Measurements from ENCODE around the gene PAXX. TPM values are rescaled to one million over a fixed set of nuclear protein-coding genes. Genes with fewer than 3 reads are reported as not detected.

The PAXX gene
- total and polyA plus RNA-seq, 8 donors: 11.9 to 206 (median 92.0) TPM

DNA sequence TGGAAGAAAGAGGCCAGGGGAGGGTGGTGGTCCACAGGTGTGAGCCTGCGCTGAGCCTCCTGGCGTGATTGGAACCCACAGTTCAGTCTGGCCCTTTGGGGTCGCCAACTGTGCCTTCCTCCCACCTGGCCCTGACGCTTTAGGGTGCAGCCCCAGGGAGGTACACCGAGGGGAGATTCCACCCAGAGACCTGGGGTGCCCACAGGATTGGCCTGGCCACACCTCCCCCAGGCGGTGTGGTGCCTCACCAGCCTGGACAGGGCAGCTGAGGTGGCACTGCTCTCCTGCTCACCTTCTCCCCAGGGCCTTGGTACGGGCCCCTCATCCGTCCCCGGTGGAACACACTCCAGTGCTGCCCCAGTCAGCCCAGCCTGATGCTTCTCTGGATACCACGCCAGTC lies 5.1 kb downstream of the PAXX start:
- H3K9me3 ChIP-seq: no peaks in the 10 kb centered on the region
- intact Hi-C loops (cut with DNase I; ENCODE audit: low total_unique reads): no loop called here
- TF ChIP-seq, protein P1, sequence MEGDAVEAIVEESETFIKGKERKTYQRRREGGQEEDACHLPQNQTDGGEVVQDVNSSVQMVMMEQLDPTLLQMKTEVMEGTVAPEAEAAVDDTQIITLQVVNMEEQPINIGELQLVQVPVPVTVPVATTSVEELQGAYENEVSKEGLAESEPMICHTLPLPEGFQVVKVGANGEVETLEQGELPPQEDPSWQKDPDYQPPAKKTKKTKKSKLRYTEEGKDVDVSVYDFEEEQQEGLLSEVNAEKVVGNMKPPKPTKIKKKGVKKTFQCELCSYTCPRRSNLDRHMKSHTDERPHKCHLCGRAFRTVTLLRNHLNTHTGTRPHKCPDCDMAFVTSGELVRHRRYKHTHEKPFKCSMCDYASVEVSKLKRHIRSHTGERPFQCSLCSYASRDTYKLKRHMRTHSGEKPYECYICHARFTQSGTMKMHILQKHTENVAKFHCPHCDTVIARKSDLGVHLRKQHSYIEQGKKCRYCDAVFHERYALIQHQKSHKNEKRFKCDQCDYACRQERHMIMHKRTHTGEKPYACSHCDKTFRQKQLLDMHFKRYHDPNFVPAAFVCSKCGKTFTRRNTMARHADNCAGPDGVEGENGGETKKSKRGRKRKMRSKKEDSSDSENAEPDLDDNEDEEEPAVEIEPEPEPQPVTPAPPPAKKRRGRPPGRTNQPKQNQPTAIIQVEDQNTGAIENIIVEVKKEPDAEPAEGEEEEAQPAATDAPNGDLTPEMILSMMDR (IDR thresholded peaks at IDR 0.05): no peak
- no peak for TF ChIP-seq EP300 (IDR thresholded peaks at IDR 0.05)
- TF ChIP-seq POLR2A (IDR thresholded peaks at IDR 0.05): no peak
- TF ChIP-seq POLR2AphosphoS5 (IDR thresholded peaks at IDR 0.05): no peak
- peaks cover 0 to 44% (median 0%) of the 10 kb centered on the region in 3 donors for H3K27me3 ChIP-seq
- H3K27ac ChIP-seq: peak overlapping the region; percentile 9 to 74 (median 72)
- H3K36me3 ChIP-seq: peaks cover 0 to 15% (median 11%) of the 10 kb centered on the region in 4 donors
- peaks cover 44 to 86% (median 58%) of the 10 kb centered on the region in 4 donors for H3K4me1 ChIP-seq
- H3K4me3 ChIP-seq: peak overlapping the region in 3 of 4 donors; percentile 25 to 34 (median 31)
- no peak for DNase-seq
- 48 to 66% (median 64%) methylated on average over 7 to 10 of the region's 10 CpGs for WGBS, 5 donors

DNA sequence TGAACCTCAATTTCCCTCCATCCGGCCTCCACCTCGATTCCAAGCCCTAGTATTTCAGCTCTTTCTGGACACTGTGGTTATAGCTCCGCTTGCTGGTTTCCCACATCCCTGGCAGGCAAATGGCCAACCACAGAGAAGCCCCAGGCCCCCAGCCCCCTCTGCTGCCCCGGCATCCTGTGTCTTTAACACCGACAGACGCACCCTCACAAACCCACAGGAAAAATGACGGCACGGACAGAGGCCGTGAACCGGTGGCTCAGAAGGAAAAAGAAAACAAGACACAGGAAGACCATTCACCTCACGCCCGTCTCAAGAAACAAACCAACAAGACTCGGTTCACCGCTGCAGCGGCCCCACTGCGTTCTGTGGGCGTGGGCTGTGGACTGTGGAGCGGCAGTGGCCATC lies 5.6 kb downstream of the PAXX start:
- H3K4me1 ChIP-seq: peaks cover 41 to 81% (median 53%) of the 10 kb centered on the region in 4 donors

DNA sequence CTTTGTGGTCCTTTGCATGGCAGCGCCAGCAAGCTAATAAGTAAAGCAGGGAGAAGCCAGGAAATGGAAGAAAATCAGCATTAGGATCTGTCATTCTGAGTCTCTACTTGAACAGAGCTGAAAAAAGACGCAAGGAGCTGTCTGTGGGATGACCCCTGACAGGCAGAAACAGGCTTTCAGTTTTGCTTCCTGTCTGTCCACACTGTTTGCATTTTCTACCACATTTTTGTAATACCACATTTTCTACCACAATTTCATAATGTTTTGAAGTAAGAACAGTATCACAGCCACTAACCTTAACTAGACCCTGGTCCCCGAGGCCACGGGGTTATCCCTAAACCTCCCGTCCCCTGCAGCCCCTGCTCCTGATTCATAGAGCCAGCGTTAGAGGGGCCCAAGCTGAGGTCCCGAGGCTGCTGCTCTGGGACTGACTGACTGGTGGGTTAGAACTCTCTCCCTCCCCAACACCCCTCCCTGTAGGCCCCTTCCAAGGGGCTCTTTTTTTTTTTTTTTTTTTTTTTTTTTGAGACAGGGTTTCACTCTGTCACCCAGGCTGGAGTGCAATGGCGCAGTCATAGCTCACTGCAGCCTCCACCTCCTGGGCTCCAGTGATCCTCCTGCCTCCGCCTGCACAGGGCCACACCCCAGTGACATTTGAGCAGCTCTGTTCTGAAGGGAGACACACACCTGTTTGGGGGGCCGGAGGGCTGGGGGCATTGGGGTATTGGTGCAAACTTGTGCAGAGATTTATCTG lies 8.1 kb downstream of the PAXX start:
- H3K27me3 ChIP-seq: peaks cover 0 to 28% (median 0%) of the 10 kb centered on the region in 3 donors
- H3K9me3 ChIP-seq: no peaks in the 10 kb centered on the region
- H3K36me3 ChIP-seq: no peaks in the 10 kb centered on the region
- TF ChIP-seq, protein P1 (IDR thresholded peaks at IDR 0.05): no peak
- TF ChIP-seq EP300 (IDR thresholded peaks at IDR 0.05): no peak
- no peak for TF ChIP-seq POLR2AphosphoS5 (IDR thresholded peaks at IDR 0.05)
- TF ChIP-seq POLR2A (IDR thresholded peaks at IDR 0.05): no peak
- H3K4me1 ChIP-seq: peaks cover 18 to 56% (median 28%) of the 10 kb centered on the region in 4 donors
- peak overlapping the region in 2 of 5 donors; percentile 33 to 62 for H3K27ac ChIP-seq
- no peak overlapping the region for H3K4me3 ChIP-seq
- DNase-seq: no peak
- WGBS, 5 donors: 68 to 71% (median 70%) methylated on average over 10 of the region's 10 CpGs
- intact Hi-C loops (cut with DNase I; ENCODE audit: low total_unique reads): no loop called here

More for the DNA sequence above, 5.6 kb downstream of the PAXX start:
- Histone ChIP-seq H3K27ac (peak overlapping the region; percentile 9 to 74 (median 72)), H3K36me3 (peaks cover 0 to 15% (median 11%) of the 10 kb centered on the region in 4 donors), H3K27me3 (peaks cover 0 to 44% (median 0%) of the 10 kb centered on the region in 3 donors), H3K4me3 (no peak overlapping the region), H3K9me3 (no peaks in the 10 kb centered on the region)
- peak in 1 of 2 donors; percentile 47 for DNase-seq
- intact Hi-C loops (cut with DNase I; ENCODE audit: low total_unique reads): no loop called here
- 43 to 78% (median 63%) methylated on average over 18 of the region's 18 CpGs for WGBS, 5 donors
- TF ChIP-seq, protein P1 (IDR thresholded peaks at IDR 0.05): no peak
- TF ChIP-seq POLR2A (IDR thresholded peaks at IDR 0.05) (no peak), EP300 (IDR thresholded peaks at IDR 0.05) (no peak), POLR2AphosphoS5 (IDR thresholded peaks at IDR 0.05) (no peak)

DNA sequence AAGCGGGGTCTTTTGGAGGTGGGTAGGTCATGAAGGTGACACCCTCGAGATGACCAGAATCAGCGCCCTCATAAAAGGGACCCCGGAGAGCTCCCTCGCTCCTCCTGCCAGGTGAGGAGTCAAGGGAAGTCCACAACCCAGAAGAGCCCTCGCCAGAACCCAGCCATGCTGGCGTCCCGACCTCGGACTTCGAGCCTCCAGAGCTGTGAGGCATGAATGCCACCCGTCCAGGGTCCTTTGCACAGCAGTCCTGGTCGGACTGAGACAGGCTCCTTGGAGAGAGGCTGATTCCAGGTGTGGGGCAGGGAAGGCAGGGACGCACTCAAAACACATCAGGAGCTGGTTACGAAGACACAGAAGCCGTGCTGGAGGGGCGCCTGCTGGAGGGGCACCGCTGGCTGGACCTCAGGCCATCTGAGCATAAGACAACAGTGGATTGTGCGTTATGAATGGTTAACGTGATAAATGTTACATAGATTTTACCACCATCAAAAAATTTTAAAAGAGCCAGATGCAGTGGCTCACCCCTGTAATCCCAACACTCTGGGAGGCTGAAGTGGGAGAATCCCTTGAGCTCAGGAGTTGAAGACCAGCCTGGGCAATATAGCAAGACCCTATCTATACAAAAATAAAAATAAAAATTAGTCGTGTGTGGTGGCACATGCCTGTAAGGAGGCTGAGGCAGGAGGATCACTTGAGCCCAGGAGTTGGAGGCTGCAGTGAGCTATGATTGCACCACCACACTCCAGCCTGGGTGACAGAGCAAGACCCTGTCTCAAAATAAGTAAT lies 9.8 kb downstream of the PAXX start:
- Histone ChIP-seq H3K4me3 (no peak overlapping the region), H3K4me1 (peaks cover 3 to 43% (median 12%) of the 10 kb centered on the region in 4 donors), H3K27me3 (peaks cover 0 to 11% (median 0%) of the 10 kb centered on the region in 3 donors), H3K9me3 (no peaks in the 10 kb centered on the region), H3K27ac (no peak overlapping the region), H3K36me3 (no peaks in the 10 kb centered on the region)
- 81 to 88% (median 86%) methylated on average over 17 to 20 of the region's 20 CpGs for WGBS, 5 donors
- no peak for DNase-seq
- intact Hi-C loops (cut with DNase I; ENCODE audit: low total_unique reads): no loop called here
- TF ChIP-seq EP300 (IDR thresholded peaks at IDR 0.05) (no peak), POLR2A (IDR thresholded peaks at IDR 0.05) (no peak), POLR2AphosphoS5 (IDR thresholded peaks at IDR 0.05) (no peak)
- TF ChIP-seq, protein P1 (IDR thresholded peaks at IDR 0.05): no peak

Measured in stomach (tissue), 9 donors.